ENCODE results near the gene FEN1. TPM values are rescaled to one million over a fixed set of nuclear protein-coding genes. Genes with fewer than 3 reads are reported as not detected.

FEN1 gene
- total RNA-seq, 2 experiments from 2014 or later = 132 to 137 TPM

DNA sequence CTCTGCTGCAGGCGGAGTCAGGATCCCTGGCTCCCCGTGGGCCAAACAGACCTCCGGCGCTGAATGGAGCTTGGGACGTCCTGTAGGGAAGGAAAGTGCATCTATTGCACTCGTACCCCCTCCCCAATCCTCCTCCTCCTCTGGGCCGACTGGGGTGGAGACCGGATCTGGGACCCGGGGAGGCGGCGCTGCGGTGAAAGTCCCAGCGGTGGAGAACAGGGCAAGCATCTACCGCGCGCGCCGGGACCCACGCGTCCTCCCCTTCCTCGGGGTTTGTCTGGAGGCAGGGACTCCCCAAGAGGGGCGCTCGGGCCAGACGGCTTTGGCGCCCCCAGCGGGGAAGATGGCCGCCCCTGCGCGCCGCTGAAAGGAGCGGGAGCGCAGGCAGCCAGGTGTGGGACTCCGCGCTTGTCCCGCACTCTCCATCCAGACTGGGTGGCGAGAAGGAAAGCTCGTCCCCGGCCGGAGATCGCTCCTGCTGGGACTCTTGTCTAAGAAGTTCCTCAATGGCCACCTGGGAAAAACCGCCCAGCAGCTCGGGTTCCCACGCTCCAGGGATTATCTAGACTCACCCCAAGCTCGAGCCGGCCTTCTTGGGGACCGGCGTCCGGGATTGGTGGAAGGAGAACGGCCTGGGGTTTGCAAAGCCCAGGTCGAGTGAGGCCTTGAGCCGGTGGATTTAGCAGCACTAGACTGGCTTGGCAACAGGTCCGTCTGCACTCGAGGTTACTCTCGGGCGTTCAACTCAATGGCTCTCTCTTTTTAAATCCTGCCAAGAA is 36.1 kb downstream of the FEN1 start:
- ChIA-PET CTCF (interaction anchor here (1.1 to 2.1 kb wide), 3 partner anchors 14 to 284 kb away, joined by 3 to 9 read pairs (median 4); no protein-coding TSS in a partner anchor), POLR2A (interaction anchor here (0.5 to 1.6 kb wide), 5 partner anchors 9 to 274 kb away, joined by 3 to 5 read pairs (median 4); partner anchors contain the start of gene FADS3)

DNA sequence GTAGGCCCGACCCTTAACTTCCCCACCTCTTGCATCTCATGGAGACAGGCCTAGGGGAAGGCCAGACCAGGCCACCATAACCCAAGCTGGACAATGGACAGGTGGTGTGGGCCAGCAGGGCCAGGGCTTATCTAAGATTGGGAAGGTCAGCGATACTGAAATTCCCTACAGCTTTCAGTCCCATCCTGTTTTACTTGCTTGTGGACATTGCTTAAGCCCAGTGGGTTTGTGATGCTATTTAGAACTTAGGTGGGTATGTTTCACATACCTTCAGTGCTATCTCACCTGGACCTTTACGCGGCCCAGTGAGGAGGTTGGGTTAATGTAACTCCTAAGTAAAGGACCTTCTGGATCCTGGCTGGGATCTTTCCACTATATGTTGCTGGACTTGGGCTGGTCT is 37.1 kb downstream of the FEN1 start:
- ChIA-PET CTCF (interaction anchor here (1.1 kb wide), 1 partner anchor 15 kb away, joined by 3 read pairs; no protein-coding TSS in a partner anchor), POLR2A (no interaction called here)

DNA sequence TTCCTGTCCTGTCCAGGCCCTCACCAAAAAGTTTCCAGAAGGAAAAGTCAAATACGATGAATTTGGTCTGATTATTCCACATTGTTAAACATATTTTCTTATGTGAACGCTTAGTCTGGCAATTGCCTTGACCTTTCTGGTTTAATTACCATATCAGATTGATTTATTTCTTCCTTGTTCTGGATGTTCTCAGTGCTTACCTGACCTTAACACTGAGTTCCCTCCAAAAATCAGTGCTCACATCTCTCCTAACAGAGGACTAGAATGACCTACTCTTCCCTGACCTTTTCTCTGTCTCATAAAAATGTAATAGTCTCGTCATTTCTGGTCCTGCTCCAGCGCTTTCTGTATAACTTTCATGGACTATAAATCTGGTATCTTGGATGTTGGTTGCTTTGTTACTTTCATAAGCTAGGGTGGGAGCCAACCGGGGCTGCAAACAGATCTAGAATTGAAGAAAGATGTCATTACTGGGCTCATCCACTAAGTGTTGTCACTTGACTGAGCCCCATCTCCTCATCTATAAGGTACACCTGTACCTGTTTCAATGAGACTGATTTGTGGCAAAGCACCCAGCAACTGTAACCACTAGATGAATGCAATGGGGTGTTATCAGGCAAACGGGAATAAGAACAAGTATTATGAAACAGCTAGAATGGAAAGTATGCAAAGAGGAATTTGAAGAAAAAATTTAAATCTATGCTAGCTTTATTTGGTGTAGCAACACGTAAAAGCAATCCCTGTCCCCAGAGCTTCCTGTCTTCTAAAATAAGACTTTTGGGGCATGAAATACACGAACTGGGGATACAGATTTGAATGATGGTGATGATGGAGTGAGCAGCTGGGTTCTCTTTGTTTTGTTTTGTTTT is 37.8 kb downstream of the FEN1 start:
- POLR2A ChIA-PET = no interaction called here
- CTCF ChIA-PET = no interaction called here

DNA sequence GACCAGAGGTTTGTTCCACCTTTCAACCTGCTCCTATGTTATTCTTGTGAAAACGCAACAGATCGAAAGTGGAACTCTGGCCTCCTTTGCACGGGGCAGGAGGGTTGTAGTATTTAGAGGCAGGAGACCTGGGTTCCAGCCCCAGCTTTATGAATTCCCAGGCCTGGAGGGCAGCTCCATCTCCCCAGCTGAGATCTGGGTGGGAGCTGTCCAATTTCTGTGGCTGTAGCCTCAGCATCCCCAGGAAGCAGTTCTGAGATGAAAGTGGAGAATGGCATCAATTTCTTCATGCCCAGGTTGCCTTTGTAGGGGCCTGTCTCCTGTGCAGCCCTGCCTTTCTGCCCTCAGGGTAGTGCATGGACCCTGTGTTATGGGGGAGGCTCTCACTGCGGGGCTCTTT is 39.5 kb downstream of the FEN1 start:
- POLR2A ChIA-PET = no interaction called here
- CTCF ChIA-PET = no interaction called here

DNA sequence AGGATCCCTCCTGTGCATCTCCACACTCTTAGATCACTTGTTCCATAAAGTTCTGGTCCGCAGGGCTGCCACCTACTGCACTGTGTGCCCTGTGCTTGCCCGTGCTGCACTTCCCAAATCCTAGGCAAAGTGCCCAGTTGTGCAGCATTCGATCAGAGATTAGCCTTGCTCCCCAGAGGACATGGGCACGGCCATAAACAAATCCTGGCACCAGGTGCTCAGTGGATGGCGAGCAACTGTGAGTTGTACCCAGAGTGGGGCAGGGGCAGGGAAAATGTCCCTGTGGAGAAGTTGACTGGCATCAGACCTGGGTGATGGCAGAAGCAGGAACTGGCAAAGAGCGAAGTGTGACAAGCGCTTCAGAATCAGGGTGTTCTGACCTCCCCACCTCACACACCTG is 40.0 kb downstream of the FEN1 start:
- ChIA-PET CTCF (no interaction called here), POLR2A (no interaction called here)

DNA sequence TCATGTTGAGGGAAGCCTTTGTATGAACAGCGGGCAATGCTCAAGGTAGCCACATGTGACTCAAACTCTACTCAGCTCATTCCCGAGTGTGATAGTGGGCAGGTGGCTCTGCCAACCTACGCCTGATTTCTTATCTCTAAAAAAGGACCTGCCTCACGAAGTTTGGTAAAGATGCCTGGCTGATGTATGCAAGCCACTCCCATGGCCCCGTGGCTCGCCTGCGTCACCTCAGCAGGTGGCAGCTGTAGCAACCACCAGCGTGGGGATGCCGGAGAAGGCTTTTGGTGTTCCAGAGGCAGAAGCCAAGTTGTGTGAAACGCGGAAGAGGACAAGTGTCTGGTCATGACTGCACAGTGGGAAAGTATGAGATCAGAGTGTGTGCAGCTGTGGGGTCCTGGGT is 40.8 kb downstream of the FEN1 start:
- CTCF ChIA-PET = interaction anchor here (1.1 kb wide), 1 partner anchor 36 kb away, joined by 4 read pairs; no protein-coding TSS in a partner anchor
- POLR2A ChIA-PET = no interaction called here

DNA sequence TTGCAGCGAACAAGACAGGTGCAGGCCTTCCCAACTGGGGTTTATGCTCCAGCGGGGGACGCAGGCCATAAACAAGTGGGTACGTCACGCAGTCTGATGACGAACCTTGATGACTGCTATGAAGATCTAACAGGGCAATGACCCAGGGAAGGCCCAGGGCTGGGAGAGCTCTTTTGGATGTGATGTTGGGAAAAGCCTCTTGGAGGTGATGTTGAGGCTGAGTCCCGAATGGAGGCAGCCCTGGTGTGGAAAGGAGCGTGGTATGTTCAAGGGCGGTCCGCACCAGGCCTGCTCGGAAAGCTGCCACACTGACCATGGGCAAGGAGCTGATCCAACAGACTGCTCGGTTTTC is 41.2 kb downstream of the FEN1 start:
- ChIA-PET POLR2A (no interaction called here), CTCF (interaction anchor here (1.1 to 1.4 kb wide), 2 partner anchors 36 to 248 kb away, joined by 4 read pairs; no protein-coding TSS in a partner anchor)

DNA sequence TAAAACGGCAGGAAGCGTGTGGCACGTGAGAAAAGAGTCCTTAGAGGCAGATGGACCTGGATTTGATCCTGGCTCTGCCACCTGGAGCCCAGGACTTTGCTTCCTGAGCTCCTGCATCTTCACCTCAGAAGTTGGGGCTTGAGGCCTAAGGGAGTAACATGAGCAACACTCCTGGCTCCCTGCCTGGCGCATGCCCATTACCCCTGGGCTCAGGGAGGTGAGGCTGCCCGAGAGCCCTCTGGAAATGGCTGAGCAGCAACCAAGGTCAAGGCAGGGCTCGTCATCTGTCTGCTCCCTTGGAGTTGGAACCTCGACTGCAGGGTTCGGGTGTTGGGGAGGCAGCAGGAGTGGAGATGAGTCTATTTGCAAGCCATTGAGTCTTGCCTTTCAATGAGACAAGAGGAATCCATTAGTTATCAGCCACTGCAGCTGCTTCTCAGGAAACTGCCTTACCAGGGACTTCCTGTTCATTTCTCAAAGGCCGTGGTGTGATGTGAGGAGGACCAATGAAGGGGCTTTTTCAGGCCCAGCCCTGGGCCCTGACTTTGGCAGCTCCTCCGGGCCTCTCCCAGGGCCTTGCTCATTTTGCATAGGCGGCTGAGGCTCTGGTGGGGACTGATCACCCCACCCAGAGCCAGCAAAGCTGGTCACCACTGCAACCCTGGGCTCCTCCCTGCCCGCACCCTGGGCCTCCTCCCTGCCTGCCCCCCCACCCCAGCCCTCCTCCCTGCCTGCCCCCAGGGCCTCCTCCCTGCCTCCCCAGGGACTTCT is 41.8 kb downstream of the FEN1 start:
- CTCF ChIA-PET = interaction anchor here (1.1 to 1.4 kb wide), 3 partner anchors 37 to 248 kb away, joined by 4 to 5 read pairs (median 4); no protein-coding TSS in a partner anchor
- POLR2A ChIA-PET = no interaction called here

DNA sequence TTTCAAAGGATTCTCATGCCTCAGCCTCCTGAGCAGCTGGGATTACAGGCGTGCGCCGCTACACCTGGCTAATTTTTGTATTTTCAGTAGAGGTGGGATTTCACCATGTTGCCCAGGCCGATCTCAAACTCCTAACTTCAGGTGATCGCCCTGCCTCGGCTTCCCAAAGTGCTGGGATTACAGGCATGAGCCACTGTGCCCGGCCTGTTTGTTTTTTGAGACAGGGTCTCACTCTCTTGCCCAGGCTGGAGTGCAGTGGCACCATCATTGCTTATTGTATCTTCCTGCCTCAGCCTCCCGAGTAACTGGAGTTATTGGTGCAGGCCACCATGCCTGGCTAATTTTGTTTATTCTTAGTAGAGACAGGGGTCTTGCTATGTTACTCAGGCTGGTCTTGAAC is 43.5 kb downstream of the FEN1 start:
- CTCF ChIA-PET = no interaction called here
- POLR2A ChIA-PET = no interaction called here

DNA sequence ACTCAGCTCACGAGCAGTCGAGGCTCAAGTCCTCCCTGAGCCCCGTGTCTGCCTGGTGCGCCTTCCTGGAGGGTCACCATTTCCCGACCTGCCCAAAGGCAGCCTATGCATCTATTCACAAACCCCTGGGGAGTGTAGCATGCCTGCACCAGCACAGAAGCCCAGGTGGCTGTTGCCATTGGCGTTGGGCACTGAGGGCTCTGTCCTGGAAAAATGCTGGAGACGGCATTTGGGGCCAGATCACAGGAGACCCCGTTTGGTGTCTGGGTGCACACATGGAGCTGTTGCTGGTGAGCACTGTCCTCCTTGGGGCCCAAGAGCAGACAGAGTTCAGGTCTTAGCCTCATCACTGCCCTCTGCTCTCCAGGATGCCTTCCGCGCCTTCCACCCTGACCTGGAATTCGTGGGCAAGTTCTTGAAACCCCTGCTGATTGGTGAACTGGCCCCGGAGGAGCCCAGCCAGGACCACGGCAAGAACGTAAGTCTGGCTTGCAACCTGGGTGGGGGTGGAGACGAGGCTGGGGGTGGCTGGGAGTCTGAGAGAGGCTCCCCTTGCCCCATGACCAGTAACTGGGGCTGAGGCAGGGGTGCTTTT is 44.8 kb downstream of the FEN1 start:
- ChIA-PET CTCF (no interaction called here), POLR2A (no interaction called here)

DNA sequence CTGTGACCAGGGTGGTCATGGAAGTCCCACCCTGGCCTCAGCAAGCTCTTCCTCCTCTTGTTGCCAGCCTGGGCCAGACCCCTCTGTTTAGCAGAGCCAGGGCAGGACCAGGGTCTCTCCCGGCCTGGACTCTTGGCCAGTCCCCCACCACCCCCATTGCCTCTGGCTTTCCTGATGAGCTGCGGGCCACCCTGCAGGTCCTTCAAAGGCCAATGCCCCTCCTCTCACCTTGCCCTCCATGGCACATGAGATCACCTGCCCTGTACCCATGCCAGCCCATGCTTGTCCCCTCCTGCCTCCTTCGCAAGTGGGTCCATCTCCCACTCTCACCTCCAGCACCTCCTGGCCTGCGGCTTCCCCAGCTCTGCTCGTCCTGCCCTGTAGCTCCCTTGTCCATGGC is 45.8 kb downstream of the FEN1 start:
- POLR2A ChIA-PET = no interaction called here
- CTCF ChIA-PET = no interaction called here

DNA sequence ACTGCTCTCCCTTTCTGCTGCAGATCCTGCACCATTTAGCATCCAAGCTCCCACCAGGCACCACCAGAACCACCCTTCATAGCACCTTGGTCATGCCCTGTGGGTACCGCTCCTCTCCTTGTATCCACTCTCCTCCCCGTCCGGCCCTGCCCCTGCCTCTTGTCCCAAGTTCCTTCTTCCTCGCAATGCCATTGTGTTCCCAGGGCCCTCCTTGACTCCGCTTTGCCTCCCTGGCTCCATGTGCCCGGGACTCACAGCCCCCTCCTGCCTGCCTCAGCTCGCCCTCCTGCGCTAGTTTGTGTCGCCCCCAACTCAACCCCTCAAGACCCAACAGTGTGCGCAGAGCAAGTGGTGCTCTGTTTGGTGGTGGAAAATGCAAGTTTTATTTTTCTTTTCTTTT is 46.2 kb downstream of the FEN1 start:
- ChIA-PET CTCF (no interaction called here), POLR2A (no interaction called here)

DNA sequence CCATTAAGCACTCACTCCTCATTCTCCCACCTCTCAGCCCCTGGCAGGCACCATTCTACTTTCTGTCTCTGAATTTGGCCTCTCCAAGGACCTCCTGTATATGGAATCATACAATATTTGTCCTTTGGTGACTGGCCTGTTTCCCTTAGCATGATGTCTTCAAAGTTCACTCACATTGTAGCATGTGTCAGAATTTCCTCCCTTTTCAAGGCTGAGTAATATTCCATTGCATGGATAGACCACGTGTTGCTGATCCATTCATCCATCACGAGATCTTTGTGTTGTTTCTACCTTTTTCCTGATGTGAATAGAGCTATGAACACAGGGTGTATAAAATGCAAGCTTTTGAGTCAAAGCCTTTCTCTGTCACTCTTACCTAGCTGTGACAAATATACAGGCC is 47.0 kb downstream of the FEN1 start:
- ChIA-PET CTCF (no interaction called here), POLR2A (no interaction called here)

DNA sequence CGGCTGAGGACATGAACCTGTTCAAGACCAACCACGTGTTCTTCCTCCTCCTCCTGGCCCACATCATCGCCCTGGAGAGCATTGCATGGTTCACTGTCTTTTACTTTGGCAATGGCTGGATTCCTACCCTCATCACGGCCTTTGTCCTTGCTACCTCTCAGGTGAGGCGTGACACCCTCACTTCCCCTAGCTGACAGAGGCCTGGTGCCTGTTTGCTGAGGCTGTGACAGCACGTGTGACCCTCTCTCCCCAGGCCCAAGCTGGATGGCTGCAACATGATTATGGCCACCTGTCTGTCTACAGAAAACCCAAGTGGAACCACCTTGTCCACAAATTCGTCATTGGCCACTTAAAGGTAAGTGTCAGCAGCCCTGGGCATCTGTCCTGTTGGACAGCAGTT is 47.7 kb downstream of the FEN1 start:
- ChIA-PET CTCF (interaction anchor here (0.6 to 0.9 kb wide), 2 partner anchors 43 to 93 kb away, joined by 4 to 5 read pairs; no protein-coding TSS in a partner anchor), POLR2A (no interaction called here)

DNA sequence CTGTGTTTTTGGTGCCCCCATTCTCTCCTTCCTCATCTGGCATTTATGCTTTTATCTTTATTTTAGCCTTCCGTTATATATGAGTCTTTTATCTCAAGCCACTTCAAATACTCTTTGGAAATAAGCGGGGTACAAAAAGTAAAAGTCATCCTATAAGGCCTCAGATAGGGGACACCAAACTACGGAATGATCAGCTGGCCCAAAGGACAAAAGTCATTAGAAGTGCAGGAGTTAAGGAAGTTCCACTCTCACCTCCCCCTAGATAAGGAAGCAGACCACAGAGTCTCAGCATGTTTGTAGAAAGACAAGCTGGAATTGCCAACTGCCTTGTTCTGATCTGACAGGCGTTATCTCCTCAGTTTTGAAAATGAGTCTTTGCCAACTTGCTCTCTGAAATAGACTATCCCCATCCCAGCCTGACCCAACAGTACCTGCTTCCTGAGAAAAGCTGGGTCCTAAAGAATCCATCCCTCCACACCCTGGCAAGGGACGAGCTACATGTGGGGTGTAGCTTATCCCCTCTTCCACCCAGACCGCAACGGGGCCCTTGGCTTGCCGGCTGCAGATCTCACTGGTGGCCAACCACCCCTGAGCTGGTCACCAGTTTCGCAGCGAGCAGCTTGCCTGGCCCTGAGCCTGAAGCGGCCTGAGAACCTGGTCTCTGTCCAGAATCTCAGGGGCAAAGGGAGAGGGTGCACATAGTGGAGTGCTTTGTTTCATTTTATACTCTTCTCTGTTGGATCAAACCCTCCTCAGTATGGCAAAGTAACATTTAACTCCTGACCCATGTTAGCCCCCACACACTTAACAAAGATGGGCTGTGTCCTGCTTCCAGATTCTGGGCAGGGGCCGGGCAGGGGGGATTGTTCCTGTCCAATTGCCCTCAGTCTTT is 49.2 kb downstream of the FEN1 start:
- CTCF ChIA-PET = no interaction called here
- POLR2A ChIA-PET = interaction anchor here (0.7 kb wide), 1 partner anchor 55 kb away, joined by 3 read pairs; no protein-coding TSS in a partner anchor

DNA sequence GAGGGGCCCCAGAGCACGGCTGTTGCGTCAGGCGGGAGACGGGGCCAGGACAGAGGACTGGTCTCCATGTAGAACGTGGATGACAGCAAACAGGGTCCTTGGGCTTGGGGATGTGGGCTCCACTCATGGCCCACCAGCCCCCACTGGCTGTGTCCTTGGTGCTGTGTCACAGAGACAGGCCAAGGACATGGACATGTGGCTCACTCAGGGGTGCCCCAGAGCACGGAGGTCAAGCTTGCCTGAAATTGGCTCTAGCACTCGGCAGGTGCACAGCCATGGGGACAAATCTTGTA is 49.8 kb downstream of the FEN1 start:
- ChIA-PET POLR2A (no interaction called here), CTCF (no interaction called here)

DNA sequence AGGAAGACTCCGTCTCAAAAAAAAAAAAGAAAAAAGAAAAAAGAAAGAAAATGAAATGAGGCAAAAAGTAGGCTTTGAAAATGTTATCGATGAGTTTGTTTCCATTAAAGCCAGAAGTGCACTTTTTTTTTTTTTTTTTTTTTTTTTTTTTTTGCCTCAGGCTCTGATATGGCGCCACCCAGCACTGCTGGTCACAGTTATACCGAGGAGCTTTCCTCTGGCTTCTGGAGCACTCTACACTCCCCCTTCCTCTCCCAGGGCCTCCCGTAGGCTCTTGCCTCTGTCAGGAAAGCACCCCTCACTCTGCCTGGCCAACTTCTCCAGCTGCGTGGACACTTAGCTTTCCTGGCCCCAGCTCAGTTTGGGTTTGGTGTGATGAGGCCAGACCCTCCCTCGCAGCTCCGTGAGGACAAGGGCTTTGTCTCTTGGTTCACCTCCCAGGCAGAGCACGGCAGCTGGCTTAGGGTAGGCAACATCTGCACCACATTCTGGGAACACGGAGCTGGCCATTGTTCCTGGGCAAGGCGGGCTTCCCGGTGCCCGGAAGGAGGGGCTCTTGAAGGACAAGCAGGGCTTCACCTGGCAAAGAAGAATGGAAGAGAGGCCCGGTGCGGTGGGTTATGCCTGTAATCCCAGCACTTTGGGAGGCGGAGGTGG is 52.3 kb downstream of the FEN1 start:
- ChIA-PET CTCF (interaction anchor here (0.7 to 1.2 kb wide), 2 partner anchors 26 to 1040 kb away, joined by 3 to 6 read pairs; no protein-coding TSS in a partner anchor), POLR2A (no interaction called here)

DNA sequence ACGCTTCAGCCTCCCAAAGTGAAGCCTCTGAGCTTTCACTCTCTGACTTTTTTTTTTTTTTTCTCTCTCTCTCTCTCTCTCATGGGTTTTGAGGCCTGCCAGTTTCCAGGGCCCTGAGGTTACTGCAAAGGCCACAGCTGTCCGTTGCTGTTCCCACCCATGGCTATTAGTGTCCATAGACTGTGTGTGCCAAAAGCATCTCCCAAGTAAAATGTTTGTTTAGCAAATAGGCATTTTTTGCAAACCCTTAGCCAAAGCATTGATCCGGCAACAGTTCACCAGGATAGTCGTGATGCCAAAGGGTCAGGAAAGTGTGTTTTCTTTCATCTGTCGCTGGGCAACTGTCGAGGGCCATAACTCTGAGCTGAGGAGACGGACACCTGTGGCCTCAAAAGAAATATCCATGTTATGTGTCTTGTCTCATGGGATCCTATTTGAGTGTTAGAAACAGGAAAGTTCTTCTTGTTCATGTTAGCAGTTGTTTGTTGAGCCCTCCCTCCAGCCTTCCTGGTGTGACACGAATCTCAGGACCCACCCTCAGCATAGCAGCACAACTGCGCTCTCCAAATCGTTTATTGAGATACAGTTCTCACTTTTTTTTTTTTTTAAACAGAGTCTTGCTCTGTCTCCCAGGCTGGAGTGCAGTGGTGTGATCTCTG is 53.8 kb downstream of the FEN1 start:
- CTCF ChIA-PET = interaction anchor here (0.8 to 1.2 kb wide), 2 partner anchors 24 to 235 kb away, joined by 3 read pairs; no protein-coding TSS in a partner anchor

More for the DNA sequence above, 53.8 kb downstream of the FEN1 start:
- POLR2A ChIA-PET = no interaction called here
